GM18499 (cell line): ENCODE data around the gene PYDC2.

Source experiments
- ATAC-seq: cut with Tn5 transposase; IDR thresholded peaks from one replicate; pipeline ENCODE4 v1.9.1; 2021; ENCODE audit warnings: moderate number of reproducible peaks; ENCODE audit not compliant: insufficient read depth, unreplicated experiment

The PYDC2 gene

DNA sequence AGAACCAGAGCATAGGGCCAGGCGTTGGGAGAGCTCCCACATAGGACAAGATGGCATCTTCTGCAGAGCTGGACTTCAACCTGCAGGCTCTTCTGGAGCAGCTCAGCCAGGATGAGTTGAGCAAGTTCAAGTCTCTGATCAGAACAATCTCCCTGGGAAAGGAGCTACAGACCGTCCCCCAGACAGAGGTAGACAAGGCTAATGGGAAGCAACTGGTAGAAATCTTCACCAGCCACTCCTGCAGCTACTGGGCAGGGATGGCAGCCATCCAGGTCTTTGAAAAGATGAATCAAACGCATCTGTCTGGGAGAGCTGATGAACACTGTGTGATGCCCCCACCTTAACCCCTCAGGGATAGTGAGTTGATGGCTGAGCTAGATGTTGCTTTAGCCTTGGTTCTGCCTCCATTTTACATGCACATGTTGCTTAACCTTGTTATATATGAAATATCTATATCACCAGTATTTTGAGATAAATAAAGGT is at the start of gene PYDC2:
Gene PYDC2 (plus strand): TSS at position 51 of the 483 bp plus-strand sequence. CDS start 0 bp downstream, at position 51.
- no peak for ATAC-seq

DNA sequence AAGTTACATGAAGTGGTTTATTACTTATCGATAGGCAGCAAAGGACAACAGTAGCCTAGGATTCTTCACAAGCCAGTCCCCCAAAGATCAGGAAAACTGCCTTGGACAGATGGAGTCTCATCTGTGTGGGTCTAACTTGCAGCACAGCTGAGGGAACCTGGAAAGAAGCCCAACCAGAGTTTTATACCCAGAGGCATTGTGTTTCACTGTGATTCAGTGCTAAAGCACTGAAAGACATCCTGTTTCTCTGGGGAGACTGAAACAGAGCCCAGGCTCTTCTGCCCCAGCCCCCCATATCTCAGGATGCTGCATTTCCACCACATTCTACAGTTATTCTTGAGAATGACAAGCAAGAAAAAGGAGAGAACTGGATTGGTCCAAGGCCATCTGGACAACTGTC is 48.2 kb upstream of the PYDC2 start:
- ATAC-seq = no peak

GRCh38 chr3:191414286-191414685 is 46.7 kb upstream of the PYDC2 start:
- no peak for ATAC-seq

DNA sequence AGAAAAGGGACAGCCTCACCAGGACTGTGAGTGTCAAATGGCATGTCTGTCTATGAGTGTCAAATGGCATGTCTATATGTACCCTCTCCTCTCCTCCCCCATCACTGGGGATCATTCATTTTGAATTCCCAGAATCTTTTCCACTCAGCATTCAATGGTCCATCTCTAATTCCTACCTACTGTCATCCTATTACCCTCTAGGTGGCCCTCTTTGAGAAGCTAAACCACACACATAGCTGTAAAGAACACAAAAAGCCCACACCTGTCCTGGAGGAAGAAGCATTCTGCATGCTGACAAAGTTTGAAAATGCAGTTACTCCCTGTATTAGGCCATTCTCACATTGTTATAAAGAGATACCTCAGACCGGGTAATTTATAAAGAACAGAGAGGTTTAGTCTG is 46.2 kb upstream of the PYDC2 start:
- ATAC-seq = no peak

GRCh38 chr3:191415566-191415965 is 45.4 kb upstream of the PYDC2 start:
- ATAC-seq = no peak

- ATAC-seq = no peak
These were observed 43.6 kb upstream of the PYDC2 start for GRCh38 chr3:191417457-191417729.

DNA sequence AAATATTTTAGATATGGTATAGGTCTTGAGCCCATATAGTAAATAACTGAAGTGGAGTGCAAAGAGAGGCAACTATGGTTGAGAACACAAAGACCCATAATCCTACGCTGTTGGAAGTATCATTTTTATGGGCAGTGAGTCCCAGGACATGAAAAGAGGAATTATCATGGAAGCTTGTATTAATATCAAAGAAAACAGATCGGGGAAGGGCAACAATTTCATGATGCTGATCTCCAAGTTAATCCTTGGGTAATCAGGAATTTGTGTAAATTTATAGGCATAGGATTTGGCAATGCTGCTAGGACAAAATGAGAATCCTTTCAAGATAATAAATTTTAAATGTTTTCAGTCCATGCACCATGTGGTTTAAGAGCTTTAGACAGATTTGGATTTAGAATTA is 40.2 kb upstream of the PYDC2 start:
- no peak for ATAC-seq

DNA sequence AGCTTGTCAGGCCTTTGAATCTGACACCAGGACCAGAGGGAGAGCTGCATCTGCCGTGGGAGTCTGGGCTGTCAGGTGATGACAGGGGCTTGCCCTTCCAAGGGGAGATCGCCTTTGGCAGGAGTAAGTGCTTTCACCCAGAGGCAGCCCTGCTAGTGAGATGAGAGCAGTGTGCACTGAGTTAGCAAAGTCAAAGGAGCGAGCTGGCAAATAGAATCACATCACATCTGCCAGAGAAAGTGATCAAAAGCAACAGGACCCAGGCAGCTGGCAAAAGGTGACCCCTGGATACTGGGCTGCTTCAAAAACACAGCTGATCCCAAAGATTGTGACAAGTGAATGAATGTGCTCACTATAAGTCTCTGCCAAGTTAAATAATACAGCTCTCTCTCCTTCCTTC is 36.1 kb upstream of the PYDC2 start:
- no peak for ATAC-seq

DNA sequence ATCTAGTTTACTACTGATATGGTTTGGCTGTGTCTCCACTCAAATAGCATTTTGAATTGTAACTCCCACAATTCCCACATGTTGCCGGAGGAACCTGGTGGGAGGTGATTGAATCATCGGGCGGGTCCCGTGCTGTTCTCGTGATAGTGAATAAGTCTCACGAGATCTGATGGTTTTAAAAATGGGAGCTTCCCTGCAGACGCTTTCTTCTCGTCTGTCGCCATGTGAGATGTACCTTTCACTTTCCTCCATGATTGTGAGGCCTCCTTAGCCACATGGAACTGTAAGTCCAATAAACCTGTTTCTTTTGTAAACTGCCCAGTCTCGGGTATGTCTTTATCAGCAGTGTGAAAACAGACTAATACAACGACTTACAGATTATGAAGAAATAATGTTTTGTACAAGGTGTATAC is 35.6 kb upstream of the PYDC2 start:
- no peak for ATAC-seq

DNA sequence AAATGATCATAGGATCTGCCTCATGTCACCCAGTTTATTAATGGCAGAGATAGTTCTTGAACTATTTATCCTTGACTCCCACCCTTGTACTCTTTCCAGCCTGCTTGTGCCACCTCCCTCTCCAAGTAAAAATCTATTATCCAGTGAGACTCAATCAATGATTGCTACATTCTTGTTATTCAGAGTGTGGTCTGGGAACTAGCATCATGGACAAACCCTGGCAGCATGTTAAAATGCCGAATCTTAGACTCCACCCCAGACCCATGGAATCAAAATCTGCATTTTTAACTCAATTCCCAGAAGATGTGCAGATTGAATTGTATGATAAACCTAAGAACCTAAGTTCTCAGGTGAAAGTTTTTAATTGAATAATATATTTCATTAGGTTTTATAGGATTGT is 34.7 kb upstream of the PYDC2 start:
- no peak for ATAC-seq

DNA sequence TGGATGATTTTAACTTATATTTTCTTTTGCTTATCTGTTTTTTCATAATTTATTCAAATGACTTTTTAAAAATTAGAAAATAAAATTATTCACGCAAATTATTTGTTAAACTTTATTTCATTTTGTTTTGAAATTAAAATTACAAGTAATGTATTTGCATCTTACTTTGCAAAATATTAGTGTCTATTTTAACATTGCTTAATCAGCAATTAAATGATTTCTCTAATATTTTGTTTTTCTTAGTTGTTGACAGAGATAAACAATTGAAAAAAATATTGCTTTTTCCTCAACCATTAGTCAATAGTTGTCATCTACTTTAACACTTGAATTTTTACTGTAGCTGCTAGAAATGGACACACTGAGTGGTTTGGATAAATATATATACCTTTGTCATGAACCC is 32.8 kb upstream of the PYDC2 start:
- no peak for ATAC-seq

- ATAC-seq = no peak
These were observed 30.9 kb upstream of the PYDC2 start for GRCh38 chr3:191430103-191430502.

- ATAC-seq = no peak
These were observed 29.7 kb upstream of the PYDC2 start for GRCh38 chr3:191431160-191431822.

GRCh38 chr3:191432162-191432561 is 28.8 kb upstream of the PYDC2 start:
- ATAC-seq = no peak

DNA sequence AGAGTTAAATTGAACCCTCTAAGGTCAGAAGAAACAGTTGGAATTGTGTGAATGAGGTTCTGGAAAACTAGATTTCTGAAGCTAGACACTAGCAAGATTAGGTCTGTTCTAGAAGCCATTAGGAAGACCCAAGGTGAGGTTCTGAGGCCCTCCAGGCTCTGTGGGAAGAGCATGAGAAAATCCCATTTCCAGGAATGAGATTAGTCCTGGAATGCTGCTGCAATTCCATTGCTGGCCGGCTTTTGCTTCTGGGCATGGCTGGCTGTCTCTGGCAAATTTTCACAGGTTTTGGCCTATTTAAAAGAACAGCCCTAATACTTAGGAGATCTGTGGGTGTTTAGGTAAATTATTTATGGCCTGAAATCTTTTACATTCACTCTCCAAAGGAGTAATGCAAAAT is 26.9 kb upstream of the PYDC2 start:
- ATAC-seq = no peak

DNA sequence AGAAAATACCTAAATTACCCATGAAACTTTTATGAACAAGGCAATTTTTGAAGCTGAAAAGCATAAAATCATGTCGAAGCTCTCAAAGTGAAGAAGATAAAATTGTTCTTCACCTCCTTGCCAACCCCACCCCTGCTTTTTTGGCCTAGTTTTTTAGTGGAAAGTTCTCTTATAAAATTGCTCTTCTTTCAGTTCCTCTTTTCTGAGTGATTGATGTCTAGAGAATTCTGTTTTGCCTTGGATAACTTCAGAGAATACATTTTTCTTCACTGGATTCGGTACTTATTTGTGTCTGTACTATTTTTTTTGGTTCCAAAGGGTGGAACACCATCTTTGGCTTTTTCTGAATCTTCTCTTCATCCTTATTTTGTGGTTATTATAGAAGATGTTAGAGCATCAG is 25.0 kb upstream of the PYDC2 start:
- no peak for ATAC-seq

DNA sequence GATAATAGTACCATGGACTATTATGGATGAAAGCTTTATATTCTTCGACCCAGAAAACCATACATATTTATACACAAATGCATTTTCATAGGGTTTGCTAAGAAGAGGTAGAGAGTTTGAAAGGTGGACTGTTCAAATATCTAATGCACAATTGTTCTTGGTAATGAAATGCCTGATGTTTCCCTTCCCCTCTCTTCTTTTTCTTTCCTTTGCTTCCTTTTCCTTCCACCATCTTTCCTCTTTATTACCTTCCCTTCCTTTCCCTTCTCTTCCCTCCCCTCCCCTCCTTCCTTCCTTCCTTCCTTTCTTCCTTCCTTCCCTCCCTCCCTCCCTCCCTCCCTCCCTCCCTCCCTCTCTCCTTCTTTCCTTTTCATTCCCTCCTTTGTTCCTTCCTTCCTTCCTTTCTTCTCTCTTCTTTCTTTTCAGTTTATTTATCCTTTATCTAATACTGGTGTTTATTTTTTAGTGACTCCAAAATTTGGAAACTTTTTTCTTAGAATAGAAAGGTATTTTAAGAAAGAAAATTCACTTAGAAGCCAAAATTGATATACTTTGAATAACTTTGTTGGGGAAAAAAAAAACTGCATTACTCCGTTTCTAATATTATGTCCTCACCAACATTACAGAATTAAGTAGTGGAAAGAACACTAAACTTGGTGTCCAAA is 22.7 kb upstream of the PYDC2 start:
- no peak for ATAC-seq

DNA sequence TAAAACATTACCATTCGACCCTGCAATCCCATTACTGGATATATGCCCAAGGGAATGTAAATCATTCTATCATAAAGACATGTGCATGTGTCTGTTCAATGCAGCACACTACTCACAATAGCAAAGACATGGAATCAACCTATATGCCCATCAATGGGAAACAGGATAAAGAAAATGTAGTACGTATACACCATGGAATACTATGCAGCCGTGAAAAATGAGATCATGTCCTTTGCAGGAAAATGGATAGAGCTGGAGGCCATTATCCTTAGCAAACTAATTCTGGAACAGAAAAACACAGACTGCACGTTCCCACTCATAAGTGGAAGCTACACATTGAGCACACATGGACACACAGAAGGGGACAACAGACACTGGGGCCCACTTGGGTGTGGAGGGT is 20.4 kb upstream of the PYDC2 start:
- no peak for ATAC-seq

GRCh38 chr3:191441687-191442086 is 19.3 kb upstream of the PYDC2 start:
- no peak for ATAC-seq

- no peak for ATAC-seq
These were observed 16.4 kb upstream of the PYDC2 start for GRCh38 chr3:191444569-191444968.

- no peak for ATAC-seq
These were observed 11.7 kb upstream of the PYDC2 start for GRCh38 chr3:191449256-191449655.

- peak; percentile 51 for ATAC-seq
These were observed 5.6 kb upstream of the PYDC2 start for GRCh38 chr3:191455257-191455952.
